CD14-positive monocyte (primary cell): ENCODE measurements around the gene ZBTB17. TPM values are rescaled to one million over a fixed set of nuclear protein-coding genes. Genes with fewer than 3 reads are reported as not detected.

Experiments used
- DNase-seq, 3 donors: peaks; one replicate each; pipeline ENCODE4 v3.0.0-alpha.2; 2011 to 2022
- H2AFZ ChIP-seq: 2 replicates; pipeline ENCODE4 v1.6.0; 2012; ENCODE audit warnings: mild to moderate bottlenecking, low read depth, low read length, inconsistent platforms; ENCODE audit not compliant: insufficient read depth, poor library complexity, severe bottlenecking
- H3K27ac ChIP-seq, 2 donors: 1 replicate in 1 of 2; 2 replicates in 1 of 2; pipeline ENCODE4 v1.5.1; 2012 to 2013; ENCODE audit warnings: low read length in 2 of 2, control low read depth in 1 of 2, inconsistent platforms in 1 of 2, low read depth in 1 of 2, mild to moderate bottlenecking in 1 of 2
- H3K27me3 ChIP-seq, 2 donors: one replicate each; pipeline versions ENCODE4 v1.6.0 to v1.6.1; 2011 to 2013; ENCODE audit warnings: low read length in 2 of 2; ENCODE audit not compliant: control insufficient read depth in 2 of 2, insufficient read depth in 2 of 2
- H3K36me3 ChIP-seq, 2 donors: replicated peaks in 1 of 2; 1 replicate in 1 of 2; 2 replicates in 1 of 2; pipeline versions ENCODE4 v1.5.1 to v1.6.1; 2012 to 2013; ENCODE audit warnings: low read length in 2 of 2, control low read depth in 1 of 2, inconsistent platforms in 1 of 2, mild to moderate bottlenecking in 1 of 2; ENCODE audit not compliant: insufficient read depth in 2 of 2, control insufficient read depth in 1 of 2
- H3K4me1 ChIP-seq, 2 donors: 1 replicate in 1 of 2; 2 replicates in 1 of 2; pipeline versions ENCODE4 v1.5.1 to v1.6.1; 2012 to 2013; ENCODE audit warnings: low read length in 2 of 2, control low read depth in 1 of 2, inconsistent platforms in 1 of 2, mild to moderate bottlenecking in 1 of 2, moderate library complexity in 1 of 2; ENCODE audit not compliant: insufficient read depth in 2 of 2, control insufficient read depth in 1 of 2
- H3K4me2 ChIP-seq: replicated peaks from 2 replicates; pipeline ENCODE3; 2012; ENCODE audit warnings: low read length, moderate library complexity, mild to moderate bottlenecking; ENCODE audit not compliant: poor library complexity, severe bottlenecking; ENCODE audit errors: extremely low read depth
- H3K4me3 ChIP-seq, 3 experiments: fragments of 200-600 bp in 1 of 3; sonication (generic) in 1 of 3; replicated peaks in 1 of 3; 1 replicate in 2 of 3; 2 replicates in 1 of 3; pipeline ENCODE4 v1.5.1; 2011 to 2013; ENCODE audit warnings: low read length in 3 of 3, mild to moderate bottlenecking in 3 of 3, control low read depth in 2 of 3, low read depth in 2 of 3, inconsistent platforms in 1 of 3, moderate library complexity in 1 of 3
- H3K79me2 ChIP-seq: 2 replicates; pipeline ENCODE4 v1.6.0; 2012; ENCODE audit warnings: mild to moderate bottlenecking, control low read depth, inconsistent platforms, low read length, moderate library complexity; ENCODE audit not compliant: insufficient read depth
- H3K9ac ChIP-seq: 2 replicates; pipeline ENCODE4 v1.6.0; 2017; ENCODE audit warnings: low read length, mild to moderate bottlenecking; ENCODE audit not compliant: insufficient read depth, poor library complexity, severe bottlenecking
- H3K9me3 ChIP-seq, 2 donors: replicated peaks in 1 of 2; 1 replicate in 1 of 2; 2 replicates in 1 of 2; pipeline versions ENCODE4 v1.5.1 to v1.6.1; 2012 to 2013; ENCODE audit warnings: low read length in 2 of 2, control low read depth in 1 of 2; ENCODE audit not compliant: control insufficient read depth in 1 of 2, insufficient read depth in 1 of 2
- H4K20me1 ChIP-seq: 2 replicates; pipeline ENCODE4 v1.6.0; 2012; ENCODE audit warnings: mild to moderate bottlenecking, low read length, control low read depth, moderate library complexity; ENCODE audit not compliant: insufficient read depth
- H3K27ac Mint-ChIP-seq, 7 donors: one replicate each; pipeline ENCODE4 v1.8.0; 2020; ENCODE audit warnings: mild to moderate bottlenecking in 7 of 7, mixed read lengths in 7 of 7, moderate library complexity in 6 of 7, inconsistent platforms in 2 of 7
- H3K27me3 Mint-ChIP-seq, 3 donors: one replicate each; pipeline ENCODE4 v1.8.0; 2021 to 2022; ENCODE audit warnings: low read depth in 3 of 3, mild to moderate bottlenecking in 3 of 3, mixed read lengths in 3 of 3, moderate library complexity in 3 of 3, inconsistent platforms in 1 of 3
- H3K36me3 Mint-ChIP-seq, 2 donors: one replicate each; pipeline ENCODE4 v1.8.0; 2020; ENCODE audit warnings: mixed read lengths in 2 of 2, inconsistent platforms in 1 of 2, mild to moderate bottlenecking in 1 of 2
- H3K4me1 Mint-ChIP-seq: one replicate; pipeline ENCODE4 v1.8.0; 2020; ENCODE audit warnings: mild to moderate bottlenecking, mixed read lengths
- H3K4me3 Mint-ChIP-seq, 2 donors: one replicate each; pipeline ENCODE4 v1.8.0; 2020; ENCODE audit warnings: mild to moderate bottlenecking in 2 of 2, mixed read lengths in 2 of 2, moderate library complexity in 1 of 2
- H3K9me3 Mint-ChIP-seq, 7 donors: one replicate each; pipeline ENCODE4 v1.8.0; 2020 to 2022; ENCODE audit warnings: mixed read lengths in 7 of 7, mild to moderate bottlenecking in 6 of 7, moderate library complexity in 6 of 7, inconsistent platforms in 2 of 7
- CTCF ChIP-seq: fragments of 200-600 bp; IDR thresholded peaks from one replicate; pipeline ENCODE4 v1.8.0; 2022; ENCODE audit warnings: antibody characterized with exemption, mild to moderate bottlenecking
- WGBS: methylation state at CpG from one replicate; pipeline ENCODE4 v1.1.5; 2013; ENCODE audit warnings: missing lambda C conversion rate; ENCODE audit not compliant: insufficient coverage; 5-methylcytosine and 5-hydroxymethylcytosine counted together
- intact Hi-C, 2 donors: fragments of 100-400 bp; cut with micrococcal nuclease; formaldehyde crosslinking; loops; one replicate each; pipeline versions ENCODE4 v1.15.0 to v1.15.1; 2023
- polyA plus RNA-seq, 3 donors: library from polyadenylated mRNA; depleted of rRNA in 1 of 3; unstranded in 2 of 3; stranded (reverse) in 1 of 3; fragments of 300-500 nt in 2 of 3; fragments of >200 nt in 1 of 3; fragmentation: Illumina TruSeq in 2 of 3; gene quantifications; 1 replicate in 2 of 3; 2 replicates in 1 of 3; pipeline ENCODE4 v1.2.3, GENCODE V29; 2012 to 2021

Gene ZBTB17
- polyA plus RNA-seq, 3 donors, result 2.8 to 93.3 (median 7.6) TPM

- peak overlapping the region; percentile 60 to 92 for H3K27ac ChIP-seq
- no peaks in the 10 kb centered on the region for H3K27me3 ChIP-seq
- no peaks in the 10 kb centered on the region for H3K9me3 ChIP-seq
- peak overlapping the region in 1 of 3 experiments; percentile 32 for H3K4me3 ChIP-seq
- H3K79me2 ChIP-seq, result peaks cover 63% of the 10 kb centered on the region
- peak overlapping the region; percentile 8 to 55 for H3K4me3 Mint-ChIP-seq
- peak overlapping the region; percentile 88 to 97 (median 94) for H3K27ac Mint-ChIP-seq
- no peak overlapping the region for H2AFZ ChIP-seq
- H3K4me1 ChIP-seq, result peaks cover 62 to 71% of the 10 kb centered on the region in 2 donors
- peak overlapping the region; percentile 23 for H3K4me2 ChIP-seq
- no peak for TF ChIP-seq CTCF
- H3K4me1 Mint-ChIP-seq, result peaks cover 66% of the 10 kb centered on the region
- 22% methylated on average over 10 of the region's 25 CpGs for whole genome bisulfite sequencing
- peaks cover 0 to 2% (median 0%) of the 10 kb centered on the region in 7 donors for H3K9me3 Mint-ChIP-seq
- intact Hi-C loops, result loop anchor here in 1 of 2 donors (2.0 kb wide), 2 partner anchors 17 to 25 kb away; no protein-coding TSS in a partner anchor
- peak; percentile 97 to 100 (median 98) for DNase-seq
- peak overlapping the region; percentile 59 for H3K9ac ChIP-seq
- H3K27me3 Mint-ChIP-seq, result no peaks in the 10 kb centered on the region
- H3K36me3 ChIP-seq, result peaks cover 34 to 46% of the 10 kb centered on the region in 2 donors
- peaks cover 47 to 65% of the 10 kb centered on the region in 2 donors for H3K36me3 Mint-ChIP-seq
- H4K20me1 ChIP-seq, result peaks cover 93% of the 10 kb centered on the region
These were observed 26.3 kb downstream of the ZBTB17 start for GRCh38 chr1:15949453-15950245.

DNA sequence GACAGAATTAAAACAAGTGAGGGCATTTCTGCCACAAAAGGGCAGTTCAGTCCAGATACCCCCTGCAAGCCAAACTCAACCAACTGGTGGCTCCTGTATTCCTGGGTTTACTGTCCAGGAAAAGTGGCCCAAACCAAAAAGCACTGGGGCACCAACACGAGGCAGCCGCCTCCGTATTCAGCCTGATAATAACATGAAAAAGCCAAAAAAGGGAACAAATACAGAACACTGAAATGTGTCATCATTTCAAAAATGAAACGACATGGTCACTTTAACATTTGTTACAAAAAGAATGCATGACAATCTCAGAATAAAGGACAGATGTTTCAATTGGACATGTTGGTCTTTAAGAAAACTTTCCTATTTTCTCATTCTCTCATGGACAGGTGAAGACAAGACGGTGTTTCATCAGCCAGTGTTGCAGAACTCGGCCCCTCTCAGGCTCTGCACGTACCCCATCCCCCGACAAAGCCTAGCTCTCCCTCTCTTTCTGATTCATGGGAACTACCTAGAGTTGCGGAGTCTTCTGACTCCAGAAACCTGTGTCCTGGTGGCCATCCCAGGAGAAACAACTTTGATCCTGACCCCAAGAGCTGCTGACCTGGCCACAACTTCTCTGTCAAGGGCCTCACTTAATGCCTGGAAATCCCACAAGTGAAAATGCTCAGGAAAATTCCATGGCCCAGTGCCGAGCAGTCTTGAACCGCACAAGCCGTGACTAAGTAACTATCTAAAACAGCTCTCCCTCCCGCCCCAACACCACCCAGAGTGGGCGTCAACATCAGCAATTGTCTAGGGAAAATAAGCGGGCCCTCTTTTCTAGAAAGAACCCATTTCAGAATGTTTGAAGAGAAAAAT lies 27.1 kb downstream of the ZBTB17 start:
- peaks cover 59% of the 10 kb centered on the region for H3K4me1 Mint-ChIP-seq
- Histone ChIP-seq H3K27me3 (no peaks in the 10 kb centered on the region), H3K9me3 (no peaks in the 10 kb centered on the region), H3K27ac (peak overlapping the region; percentile 60 to 92), H3K4me2 (peak overlapping the region; percentile 23), H4K20me1 (peaks cover 93% of the 10 kb centered on the region), H3K79me2 (peaks cover 55% of the 10 kb centered on the region), H2AFZ (no peak overlapping the region), H3K9ac (peak overlapping the region; percentile 59), H3K4me3 (no peak overlapping the region), H3K4me1 (peaks cover 57 to 63% of the 10 kb centered on the region in 2 donors), H3K36me3 (peaks cover 41 to 48% of the 10 kb centered on the region in 2 donors)
- peaks cover 0 to 2% (median 0%) of the 10 kb centered on the region in 7 donors for H3K9me3 Mint-ChIP-seq
- intact Hi-C loops, result loop anchor here in 1 of 2 donors (2.0 kb wide), 2 partner anchors 18 to 26 kb away; no protein-coding TSS in a partner anchor
- peaks cover 48 to 68% of the 10 kb centered on the region in 2 donors for H3K36me3 Mint-ChIP-seq
- 75% methylated on average over 9 of the region's 15 CpGs for WGBS
- TF ChIP-seq CTCF, result no peak
- peak overlapping the region; percentile 55 to 59 for H3K4me3 Mint-ChIP-seq
- DNase-seq, result peak; percentile 48 to 62 (median 61)
- H3K27ac Mint-ChIP-seq, result peak overlapping the region; percentile 88 to 97 (median 94)
- no peaks in the 10 kb centered on the region for H3K27me3 Mint-ChIP-seq
